Endodermal cell (in vitro differentiated cells): Measurements from ENCODE around the gene ABLIM1. TPM values are rescaled to one million over a fixed set of nuclear protein-coding genes. Genes with fewer than 3 reads are reported as not detected.

Experiments
- DNase-seq: peaks from one replicate; pipeline ENCODE4 v3.0.0-alpha.2; 2017
- H3K27ac ChIP-seq: 2 replicates; pipeline ENCODE4 v1.5.1; 2013; ENCODE audit warnings: mild to moderate bottlenecking, low read depth, low read length, moderate library complexity
- H3K27me3 ChIP-seq: 2 replicates; pipeline ENCODE4 v1.6.1; 2013; ENCODE audit warnings: mild to moderate bottlenecking, low read length, moderate library complexity; ENCODE audit not compliant: insufficient read depth, control insufficient read depth, poor library complexity, severe bottlenecking
- H3K36me3 ChIP-seq: 2 replicates; pipeline ENCODE4 v1.7.0; 2013; ENCODE audit warnings: mild to moderate bottlenecking, low read length, moderate library complexity; ENCODE audit not compliant: control insufficient read depth, insufficient read depth
- H3K4me1 ChIP-seq: one replicate; pipeline ENCODE4 v1.7.0; 2013; ENCODE audit warnings: low read length; ENCODE audit not compliant: control insufficient read depth, insufficient read depth
- H3K4me3 ChIP-seq: 2 replicates; pipeline ENCODE4 v1.5.1; 2013; ENCODE audit warnings: mild to moderate bottlenecking, low read length, moderate library complexity
- H3K9ac ChIP-seq: 2 replicates; pipeline ENCODE4 v1.6.1; 2013; ENCODE audit warnings: mild to moderate bottlenecking, low read length, moderate library complexity; ENCODE audit not compliant: poor library complexity, severe bottlenecking; ENCODE audit errors: extremely low read depth
- H3K9me3 ChIP-seq: 2 replicates; pipeline ENCODE4 v1.6.1; 2013; ENCODE audit warnings: mild to moderate bottlenecking, low read length, moderate library complexity; ENCODE audit not compliant: control insufficient read depth
- H3K27ac Mint-ChIP-seq: 2 replicates; pipeline ENCODE4 v1.8.0; 2020; ENCODE audit warnings: mixed read lengths
- H3K27me3 Mint-ChIP-seq: 2 replicates; pipeline ENCODE4 v1.8.0; 2021; ENCODE audit warnings: mild to moderate bottlenecking, mixed read lengths; ENCODE audit not compliant: insufficient read depth
- H3K36me3 Mint-ChIP-seq: 2 replicates; pipeline ENCODE4 v1.8.0; 2020; ENCODE audit warnings: low read depth, mixed read lengths
- H3K4me1 Mint-ChIP-seq: 2 replicates; pipeline ENCODE4 v1.8.0; 2020; ENCODE audit warnings: mixed read lengths
- H3K4me3 Mint-ChIP-seq: 2 replicates; pipeline ENCODE4 v1.8.0; 2020; ENCODE audit warnings: mild to moderate bottlenecking, moderate library complexity, mixed read lengths
- H3K9me3 Mint-ChIP-seq: 2 replicates; pipeline ENCODE4 v1.8.0; 2020; ENCODE audit warnings: mild to moderate bottlenecking, mixed read lengths
- WGBS, 2 experiments: methylation state at CpG; one replicate each; pipeline versions ENCODE4 v1.1.5 to v1.1.7; 2013; ENCODE audit warnings: missing lambda C conversion rate in 2 of 2, mixed read lengths in 1 of 2; ENCODE audit not compliant: insufficient coverage in 1 of 2, insufficient read length in 1 of 2; 5-methylcytosine and 5-hydroxymethylcytosine counted together
- total RNA-seq, 2 donors: library from RNA; stranded (reverse); fragmentation: NEBNext Ultra II Directional in 1 of 2; extraction: Animal tissue kit (Norgen Biotek cat#: 25700) in 1 of 2; gene quantifications; 2 replicates in 1 of 2; 3 replicates in 1 of 2; pipeline ENCODE4 v1.2.1, GENCODE V29; 2021
- TF ChIP-seq, protein P1 (sequence below): fragments of 200-600 bp; sonication (generic); conservative IDR thresholded peaks from 2 replicates; pipeline ENCODE4 v1.5.0; 2021; ENCODE audit warnings: antibody characterized with exemption, mild to moderate bottlenecking

Gene ABLIM1
- total RNA-seq, 2 donors from 2014 or later: 39.3 to 49.3 TPM

DNA sequence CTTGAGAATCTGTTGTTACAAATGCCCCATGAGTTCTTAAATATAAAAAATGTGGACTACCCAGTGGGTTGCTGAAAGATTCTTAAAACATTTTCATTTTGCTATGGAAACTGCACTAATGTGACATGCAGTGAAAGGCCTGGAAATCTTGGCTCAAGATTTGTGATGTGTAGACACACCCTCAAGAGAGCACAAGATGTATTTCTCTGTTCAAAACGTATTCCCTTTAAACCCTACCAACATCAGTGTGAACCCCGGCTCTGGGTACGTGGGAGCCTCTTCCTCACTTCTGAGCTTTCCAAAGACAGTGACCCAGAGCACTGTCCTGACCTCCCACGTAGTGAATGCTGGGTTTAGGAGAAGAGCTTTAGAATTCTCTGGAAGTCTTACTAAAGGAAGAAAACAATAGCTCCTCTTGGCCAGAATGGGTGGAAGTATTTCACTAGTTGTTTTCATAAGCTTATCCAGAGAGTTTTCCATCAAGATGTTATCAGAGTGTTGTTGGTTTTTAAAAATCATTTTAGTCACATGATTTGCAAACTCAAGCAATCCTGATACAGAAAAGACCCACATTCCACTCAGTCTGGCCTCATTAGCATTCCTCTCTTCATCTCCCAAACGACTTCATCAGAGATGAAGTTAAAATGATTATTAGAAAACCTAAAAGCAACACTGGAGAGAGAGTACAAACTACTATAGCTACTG is 172.2 kb downstream of the ABLIM1 start:
- Mint-ChIP-seq H3K4me3 (no peak overlapping the region), H3K9me3 (peaks cover 8% of the 10 kb centered on the region), H3K27me3 (no peaks in the 10 kb centered on the region), H3K27ac (no peak overlapping the region), H3K4me1 (peaks cover 15% of the 10 kb centered on the region), H3K36me3 (peaks cover 19% of the 10 kb centered on the region)
- H3K27me3 ChIP-seq: no peaks in the 10 kb centered on the region
- H3K9me3 ChIP-seq: no peaks in the 10 kb centered on the region
- H3K4me1 ChIP-seq: no peaks in the 10 kb centered on the region
- 67 to 88% methylated on average over 1 to 5 of the region's 5 CpGs for WGBS, 2 experiments
- H3K36me3 ChIP-seq: peaks cover 15% of the 10 kb centered on the region
- TF ChIP-seq, protein P1, sequence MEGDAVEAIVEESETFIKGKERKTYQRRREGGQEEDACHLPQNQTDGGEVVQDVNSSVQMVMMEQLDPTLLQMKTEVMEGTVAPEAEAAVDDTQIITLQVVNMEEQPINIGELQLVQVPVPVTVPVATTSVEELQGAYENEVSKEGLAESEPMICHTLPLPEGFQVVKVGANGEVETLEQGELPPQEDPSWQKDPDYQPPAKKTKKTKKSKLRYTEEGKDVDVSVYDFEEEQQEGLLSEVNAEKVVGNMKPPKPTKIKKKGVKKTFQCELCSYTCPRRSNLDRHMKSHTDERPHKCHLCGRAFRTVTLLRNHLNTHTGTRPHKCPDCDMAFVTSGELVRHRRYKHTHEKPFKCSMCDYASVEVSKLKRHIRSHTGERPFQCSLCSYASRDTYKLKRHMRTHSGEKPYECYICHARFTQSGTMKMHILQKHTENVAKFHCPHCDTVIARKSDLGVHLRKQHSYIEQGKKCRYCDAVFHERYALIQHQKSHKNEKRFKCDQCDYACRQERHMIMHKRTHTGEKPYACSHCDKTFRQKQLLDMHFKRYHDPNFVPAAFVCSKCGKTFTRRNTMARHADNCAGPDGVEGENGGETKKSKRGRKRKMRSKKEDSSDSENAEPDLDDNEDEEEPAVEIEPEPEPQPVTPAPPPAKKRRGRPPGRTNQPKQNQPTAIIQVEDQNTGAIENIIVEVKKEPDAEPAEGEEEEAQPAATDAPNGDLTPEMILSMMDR: no peak
- DNase-seq: no peak
- no peak overlapping the region for H3K9ac ChIP-seq
- H3K27ac ChIP-seq: peak overlapping the region; percentile 2
- H3K4me3 ChIP-seq: no peak overlapping the region

DNA sequence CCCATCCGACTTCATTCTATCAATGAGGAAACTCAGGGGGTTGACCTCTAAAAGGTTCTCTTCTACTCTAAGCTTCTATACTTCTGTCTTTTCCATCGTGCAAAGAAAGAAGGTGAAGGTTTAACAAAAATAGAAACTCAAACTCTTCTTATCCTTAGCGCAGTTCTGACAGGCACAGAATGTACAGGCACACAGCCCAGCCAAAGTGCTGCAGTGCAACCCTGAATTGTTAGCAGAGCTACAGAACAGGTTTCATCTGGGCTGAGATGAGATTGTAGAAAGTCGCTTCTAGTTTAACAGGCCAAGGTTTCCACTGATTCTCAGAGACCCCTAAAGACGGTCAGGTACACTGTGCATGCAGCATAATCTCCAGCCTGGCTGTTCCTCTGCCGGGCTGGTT is 174.5 kb downstream of the ABLIM1 start:
- H3K9me3 ChIP-seq: no peaks in the 10 kb centered on the region
- Mint-ChIP-seq H3K9me3 (peaks cover 8% of the 10 kb centered on the region), H3K36me3 (peaks cover 19% of the 10 kb centered on the region), H3K27me3 (no peaks in the 10 kb centered on the region), H3K27ac (no peak overlapping the region), H3K4me1 (peaks cover 4% of the 10 kb centered on the region), H3K4me3 (no peak overlapping the region)
- H3K27ac ChIP-seq: no peak overlapping the region
- TF ChIP-seq, protein P1: no peak
- no peak for DNase-seq
- no peak overlapping the region for H3K4me3 ChIP-seq
- H3K9ac ChIP-seq: no peak overlapping the region
- WGBS, 2 experiments: 92 to 94% methylated on average over 6 of the region's 6 CpGs
- H3K4me1 ChIP-seq: no peaks in the 10 kb centered on the region
- H3K27me3 ChIP-seq: no peaks in the 10 kb centered on the region
- peaks cover 15% of the 10 kb centered on the region for H3K36me3 ChIP-seq

DNA sequence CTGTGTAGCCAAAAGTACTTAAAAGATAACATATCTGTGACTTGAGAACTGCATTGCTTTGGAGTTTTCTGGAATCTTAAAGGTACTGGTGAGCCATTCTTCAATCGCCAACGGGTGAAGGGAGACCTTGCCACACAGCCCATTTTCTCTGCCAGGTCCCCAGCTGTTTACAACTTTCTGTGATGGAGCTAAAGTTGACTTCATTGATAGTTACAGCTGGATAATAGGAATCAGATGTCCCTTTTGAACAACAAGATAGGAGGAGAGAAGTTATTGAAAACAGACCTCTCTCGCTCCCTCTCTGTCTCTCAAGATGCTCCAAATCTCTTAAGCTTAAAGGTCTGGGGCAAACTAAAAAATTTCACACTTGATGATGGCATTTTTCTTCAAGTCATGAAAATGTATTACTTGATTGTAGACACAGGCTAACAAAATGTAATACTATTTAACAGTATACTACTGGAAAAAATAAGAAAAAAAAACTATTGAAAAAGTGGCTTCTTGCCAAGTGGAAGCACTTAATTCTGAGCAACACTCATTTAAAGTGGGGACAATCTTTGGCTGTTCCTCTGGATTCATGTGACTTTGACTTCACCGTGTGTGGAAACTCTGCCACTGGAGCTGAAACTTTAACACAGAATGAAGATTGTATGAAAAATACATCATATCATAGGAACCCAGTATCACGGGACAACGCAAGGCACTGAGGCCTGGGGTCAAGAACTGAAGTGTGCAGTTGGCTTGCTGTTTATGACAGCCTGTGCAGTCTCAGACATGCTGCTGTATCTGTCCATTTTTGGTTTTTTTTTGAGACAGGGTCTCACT is 175.4 kb downstream of the ABLIM1 start:
- DNase-seq: no peak
- H3K4me1 Mint-ChIP-seq: peaks cover 4% of the 10 kb centered on the region
- no peak overlapping the region for H3K4me3 Mint-ChIP-seq
- peaks cover 15% of the 10 kb centered on the region for H3K36me3 ChIP-seq
- no peaks in the 10 kb centered on the region for H3K9me3 ChIP-seq
- H3K9ac ChIP-seq: no peak overlapping the region
- H3K27ac ChIP-seq: no peak overlapping the region
- 88 to 95% methylated on average over 3 to 6 of the region's 6 CpGs for WGBS, 2 experiments
- TF ChIP-seq, protein P1: no peak
- H3K9me3 Mint-ChIP-seq: peaks cover 8% of the 10 kb centered on the region
- H3K4me3 ChIP-seq: no peak overlapping the region
- H3K27me3 ChIP-seq: no peaks in the 10 kb centered on the region
- no peaks in the 10 kb centered on the region for H3K4me1 ChIP-seq
- no peak overlapping the region for H3K27ac Mint-ChIP-seq
- peaks cover 19% of the 10 kb centered on the region for H3K36me3 Mint-ChIP-seq
- H3K27me3 Mint-ChIP-seq: no peaks in the 10 kb centered on the region
